GM19397 (cell line): ENCODE results near the gene KATNAL2.
"Not testable (repeated sequence)": the region's sequence is repeated elsewhere in the genome, so short reads cannot be mapped to it uniquely, and the experiment has no call there.

Source experiments
- ATAC-seq: cut with Tn5 transposase; IDR thresholded peaks from one replicate; pipeline ENCODE4 v1.9.1; 2021; ENCODE audit warnings: mild to moderate bottlenecking, moderate library complexity; ENCODE audit not compliant: unreplicated experiment

The KATNAL2 gene

DNA sequence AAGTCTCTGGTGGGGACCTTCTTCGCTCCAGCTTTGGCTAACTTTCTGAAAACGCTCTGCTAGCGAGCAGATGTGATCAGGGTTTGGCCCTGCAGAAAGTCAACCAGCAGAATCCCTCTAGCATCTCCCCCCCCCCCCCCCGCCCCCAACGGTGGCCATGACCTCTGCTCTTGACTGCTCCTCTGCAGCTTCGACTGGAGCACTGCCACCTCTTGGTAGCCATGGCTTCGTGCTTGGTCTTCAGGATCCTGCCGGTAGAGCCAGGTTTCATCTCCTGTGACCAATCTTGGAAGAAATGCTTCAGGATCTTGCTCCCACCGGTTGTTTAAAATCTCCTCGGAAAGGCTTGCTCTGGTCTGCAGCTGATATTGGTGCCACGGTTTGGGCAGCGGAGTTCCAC lies 113.5 kb downstream of the KATNAL2 start:
- not testable (repeated sequence) for ATAC-seq

DNA sequence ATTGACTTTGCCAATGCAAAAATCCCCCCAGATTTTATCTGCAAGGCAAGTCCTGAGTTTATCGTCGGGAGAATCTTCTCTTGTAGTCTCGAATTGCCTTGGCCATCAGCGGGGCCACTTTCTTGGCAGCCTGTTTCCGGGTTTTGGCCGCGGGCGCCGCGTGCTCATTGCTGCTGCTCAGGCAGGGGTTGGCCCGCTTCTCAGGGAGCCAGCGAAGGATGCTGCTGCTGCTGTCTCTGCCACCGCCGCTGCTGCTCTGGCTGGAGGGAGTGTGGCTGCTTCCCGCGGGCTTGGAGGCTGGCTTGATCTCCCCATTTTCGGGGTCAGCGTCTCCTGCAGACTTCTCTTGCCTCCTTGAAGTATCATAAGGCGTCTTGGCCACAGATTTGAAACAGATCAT lies 115.5 kb downstream of the KATNAL2 start:
- ATAC-seq = no peak

DNA sequence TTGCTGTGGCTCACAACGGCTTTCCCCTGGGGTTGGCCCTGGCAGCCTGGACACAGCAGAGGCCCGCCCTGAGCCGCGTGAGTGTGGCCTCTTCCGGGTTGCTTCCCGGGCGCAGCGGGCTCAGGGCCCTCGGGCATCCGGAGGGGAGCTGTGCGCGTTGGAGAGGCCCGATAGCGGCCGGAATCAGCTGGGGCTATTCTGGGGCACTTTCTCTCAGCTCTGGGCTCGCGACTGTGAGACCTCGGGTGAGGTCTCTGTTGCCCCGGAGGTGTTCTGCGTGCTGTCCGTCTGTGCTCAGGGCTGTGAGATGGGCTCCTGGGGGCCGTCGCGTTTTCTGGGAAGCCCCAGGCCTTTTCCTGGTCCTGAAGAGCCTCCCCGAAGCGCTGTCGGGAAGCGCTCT lies 117.2 kb downstream of the KATNAL2 start:
- not testable (repeated sequence) for ATAC-seq

DNA sequence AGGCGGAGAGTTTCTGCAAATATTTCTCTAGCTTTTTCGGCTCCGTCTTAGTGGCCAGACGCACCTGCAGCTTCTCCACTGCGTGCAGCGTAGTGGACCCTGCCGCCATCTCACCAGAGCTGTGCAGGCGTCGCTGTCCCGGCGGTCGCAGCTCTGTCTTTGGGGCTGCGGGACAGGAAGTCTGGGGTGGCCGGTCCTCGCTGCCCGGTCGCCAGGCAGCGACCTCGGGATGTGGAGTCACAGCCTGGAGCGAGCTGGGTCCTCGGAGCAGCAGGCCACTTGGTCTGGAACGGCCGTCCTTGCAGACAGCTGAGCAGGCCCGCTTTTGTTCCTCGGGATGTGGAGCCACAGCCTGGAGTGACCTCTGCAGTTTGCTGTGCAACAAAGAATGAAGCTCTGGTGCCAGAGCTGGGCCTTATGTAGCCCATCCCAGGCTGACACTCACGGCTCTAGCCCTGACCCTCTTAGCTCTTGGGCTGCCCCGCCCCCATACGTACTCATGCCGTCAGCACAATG lies 117.8 kb downstream of the KATNAL2 start, which contains the start of gene ELOA2:
ELOA2 (minus strand) TSS at position 466 of the 516 bp plus-strand sequence; CDS start at position 109, 357 bp downstream.
- no peak for ATAC-seq

DNA sequence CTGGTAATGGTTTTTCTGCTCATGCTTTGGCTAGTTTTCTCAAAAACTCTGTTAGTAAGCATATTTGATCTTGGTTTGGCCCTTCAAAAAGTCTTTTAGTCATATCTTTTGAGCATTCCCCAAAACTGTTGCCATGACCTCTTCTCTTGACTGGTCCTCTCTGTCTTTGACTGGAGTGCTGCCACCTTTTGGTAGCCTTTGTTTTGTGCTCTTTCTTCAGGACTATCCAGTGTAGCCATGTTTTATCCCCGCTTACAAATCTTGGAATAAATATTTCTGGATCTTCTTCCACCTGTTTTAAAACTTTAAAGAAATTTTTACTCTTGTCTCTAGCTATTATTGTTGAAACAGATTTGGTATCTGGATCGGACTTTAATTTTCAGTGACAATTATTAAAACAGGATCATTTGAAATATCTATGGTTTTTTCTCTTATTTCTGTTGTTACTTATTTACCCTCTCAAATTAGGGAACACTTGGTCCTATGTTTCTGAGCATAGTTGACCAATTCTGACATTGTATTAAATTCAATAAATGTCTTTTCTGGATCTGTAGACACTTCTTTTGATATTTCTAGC lies 119.0 kb downstream of the KATNAL2 start:
- no peak for ATAC-seq

DNA sequence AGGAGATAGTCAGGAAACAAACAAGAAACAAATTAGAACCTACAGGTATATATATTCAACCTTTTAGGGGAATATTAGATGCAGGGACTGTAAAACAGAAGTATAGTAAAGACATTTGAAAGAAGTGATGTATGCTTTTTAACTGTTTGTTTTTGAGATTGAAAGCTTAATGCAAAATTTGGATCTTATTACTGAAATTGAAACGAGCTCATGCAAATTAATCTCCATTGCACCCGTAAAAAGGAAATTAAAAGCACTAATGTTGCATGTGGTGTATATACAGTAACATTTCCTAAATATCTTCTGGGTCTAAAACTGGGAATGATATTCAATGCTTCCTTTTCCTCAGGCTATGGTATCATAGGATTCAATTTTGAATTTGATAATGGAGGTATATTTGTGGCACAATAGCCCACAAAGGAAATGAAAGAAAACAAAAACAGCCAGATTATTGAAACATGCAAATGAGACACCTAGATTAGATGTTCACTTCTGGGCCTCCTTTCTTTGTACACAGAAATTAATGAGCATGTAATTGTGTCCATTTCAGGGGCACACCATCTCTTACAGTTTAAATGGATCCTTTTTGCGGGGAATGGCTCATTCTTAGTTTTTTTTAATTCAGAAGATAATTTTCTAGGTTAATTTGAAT lies 119.7 kb downstream of the KATNAL2 start:
- ATAC-seq = no peak

DNA sequence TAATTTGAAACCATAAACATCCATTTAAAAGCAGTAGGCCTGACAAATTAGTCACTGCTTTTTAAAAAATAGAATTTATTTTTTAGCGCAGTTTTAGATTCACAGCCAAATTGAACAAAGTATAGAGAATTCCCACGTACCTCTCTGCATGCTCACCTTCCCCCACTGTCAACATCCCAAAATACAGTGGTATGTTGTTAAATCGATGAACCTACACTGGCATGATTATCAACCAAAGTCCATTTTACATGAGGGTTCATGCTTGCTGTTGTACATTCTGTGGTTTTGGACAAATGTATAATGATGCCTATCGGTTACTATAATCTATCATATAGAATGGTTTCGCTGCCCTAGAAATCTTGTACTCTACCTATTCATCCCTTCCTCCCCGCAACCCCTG lies 123.6 kb downstream of the KATNAL2 start:
- no peak for ATAC-seq

DNA sequence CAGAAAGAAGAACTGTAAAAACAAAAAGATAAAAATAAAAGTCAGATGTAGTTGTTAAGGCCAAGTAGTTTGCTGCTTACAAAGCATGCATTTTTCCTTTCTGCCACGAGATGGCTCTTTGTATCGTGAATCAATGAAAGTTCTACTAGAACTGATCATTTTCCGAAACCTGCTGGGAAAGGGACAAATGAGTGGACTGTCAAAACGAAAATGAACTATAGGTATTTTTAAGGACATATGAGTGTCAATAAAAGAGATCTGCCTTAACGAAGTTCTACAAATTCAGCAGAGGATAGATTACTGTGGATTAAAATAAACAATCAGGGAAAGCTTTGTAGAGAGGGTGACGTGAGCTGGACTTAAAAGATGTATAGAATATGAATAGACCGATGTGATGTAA lies 133.1 kb downstream of the KATNAL2 start:
- no peak for ATAC-seq

DNA sequence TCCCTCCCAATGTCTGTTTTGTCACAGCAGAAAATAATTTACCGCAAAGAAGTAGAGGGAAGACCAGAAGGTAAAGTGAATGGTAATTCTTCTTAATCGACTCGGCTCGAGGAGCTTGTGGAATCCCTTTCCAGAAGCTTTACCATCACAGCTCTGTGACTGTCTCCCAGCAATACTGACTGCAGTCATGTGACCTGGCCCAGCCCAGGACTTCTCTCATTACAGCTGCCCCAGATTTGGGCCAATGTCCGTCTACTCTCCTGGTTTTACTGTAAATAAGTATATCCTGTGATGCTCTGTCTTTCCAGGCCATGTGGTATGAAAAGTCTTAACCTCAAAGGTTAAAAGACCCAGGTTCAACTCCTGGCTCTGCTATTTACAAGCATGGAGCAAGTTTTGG lies 137.0 kb downstream of the KATNAL2 start:
- ATAC-seq = no peak

DNA sequence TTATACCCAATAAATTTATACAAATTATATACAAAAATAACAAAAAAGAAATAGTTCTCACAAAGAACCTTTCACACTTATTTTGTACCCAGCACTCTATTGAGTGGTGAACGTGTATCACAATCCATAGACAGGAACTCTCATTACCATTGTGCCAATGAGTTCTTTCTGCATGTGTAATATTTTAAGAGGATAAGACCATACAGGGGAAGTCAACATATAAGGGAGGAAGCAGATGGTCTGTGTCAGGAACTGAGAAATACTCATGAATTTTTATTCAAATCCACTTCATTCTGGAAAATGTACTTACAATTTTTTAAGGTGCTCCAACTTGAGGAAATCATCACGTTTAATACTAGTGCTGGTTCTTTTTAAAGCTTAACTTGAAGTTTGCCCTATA lies 145.1 kb downstream of the KATNAL2 start:
- ATAC-seq = no peak

DNA sequence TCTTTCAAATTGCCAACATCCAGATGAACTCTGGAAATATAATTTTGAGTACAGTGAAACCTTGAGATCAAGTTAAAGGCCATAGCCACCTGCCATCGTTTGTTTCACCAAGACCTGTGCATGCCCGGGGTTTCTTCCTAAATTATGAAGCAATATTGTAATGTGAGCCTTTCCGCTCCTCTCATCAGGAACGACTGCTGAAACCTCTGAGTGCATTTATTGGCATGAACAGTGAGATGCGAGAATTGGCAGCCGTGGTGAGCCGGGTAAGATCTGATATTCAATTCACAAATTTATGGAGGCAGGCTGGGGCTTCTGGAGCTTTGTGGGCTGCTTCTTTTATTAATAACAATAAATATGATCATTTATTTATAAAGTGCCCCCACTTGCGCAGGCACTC lies 145.7 kb downstream of the KATNAL2 start:
- no peak for ATAC-seq

DNA sequence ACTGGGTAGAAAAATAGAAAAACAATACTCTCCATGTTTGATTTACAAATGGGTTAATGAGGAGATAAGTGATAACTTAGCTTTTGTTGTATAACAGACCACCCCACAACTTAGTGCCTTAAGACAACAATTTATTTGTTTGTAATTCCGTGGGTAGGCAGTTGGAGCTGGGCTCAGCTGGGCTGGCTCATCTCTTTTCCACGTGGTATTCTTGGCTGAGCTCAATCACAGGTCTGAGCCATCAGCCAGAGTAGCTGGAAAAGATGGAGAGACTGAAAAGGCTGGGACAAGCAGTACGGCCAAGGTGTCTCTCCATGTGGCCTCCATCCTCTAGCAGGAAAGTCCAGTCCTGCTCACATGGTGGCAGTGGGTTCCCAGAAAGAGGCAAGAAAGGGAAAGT lies 150.2 kb downstream of the KATNAL2 start:
- ATAC-seq = no peak

DNA sequence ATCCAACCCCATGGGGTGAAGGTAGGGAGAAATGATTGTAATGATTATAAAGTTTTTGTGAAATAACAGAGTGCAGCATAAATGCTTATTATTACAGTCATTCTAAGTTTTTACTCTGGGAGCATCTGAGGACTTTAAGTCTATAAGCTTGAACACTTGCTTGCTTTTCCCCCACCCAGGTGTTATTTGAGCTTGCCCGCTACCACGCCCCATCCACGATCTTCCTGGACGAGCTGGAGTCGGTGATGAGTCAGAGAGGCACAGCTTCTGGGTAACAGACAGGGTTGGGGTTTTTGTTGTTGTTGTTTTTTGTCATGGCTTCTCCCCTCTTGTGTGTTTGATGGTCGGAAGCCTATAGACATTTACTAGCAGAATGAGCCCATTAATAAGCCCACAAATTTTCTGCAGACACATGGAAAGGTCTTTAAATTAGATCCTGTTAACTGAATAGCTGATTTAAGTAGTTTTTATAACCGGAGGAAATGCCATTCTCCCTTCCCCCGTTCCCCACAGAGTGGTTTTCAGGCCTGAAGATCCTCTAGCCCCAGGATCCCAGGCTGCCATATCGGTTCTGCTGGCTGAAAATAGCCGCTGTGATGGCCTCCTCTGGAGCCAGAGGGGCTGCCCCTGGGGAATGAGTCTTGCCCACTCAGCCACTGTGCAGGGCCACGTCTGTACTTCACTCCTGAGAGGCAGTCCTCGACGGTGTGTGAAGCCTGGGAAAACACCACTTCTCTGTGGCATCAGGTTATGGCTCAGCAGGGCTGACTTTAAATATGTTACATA lies 157.9 kb downstream of the KATNAL2 start:
- ATAC-seq = no peak

DNA sequence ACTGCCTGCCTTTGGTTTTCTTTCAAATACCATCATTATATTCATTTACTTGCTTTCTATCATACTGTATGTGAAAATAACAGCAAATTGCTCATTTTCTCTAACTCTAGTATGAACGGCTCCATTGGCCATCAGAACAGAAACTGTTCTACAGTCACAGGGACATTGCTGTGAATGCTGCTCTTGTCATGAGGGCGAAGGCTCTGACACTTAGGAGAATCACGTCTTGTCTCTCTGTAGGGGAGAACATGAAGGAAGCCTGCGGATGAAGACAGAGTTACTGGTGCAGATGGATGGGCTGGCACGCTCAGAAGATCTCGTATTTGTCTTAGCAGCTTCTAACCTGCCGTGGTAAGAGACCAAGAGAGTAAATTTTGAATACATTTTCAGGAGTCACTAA lies 159.7 kb downstream of the KATNAL2 start:
- ATAC-seq = no peak

DNA sequence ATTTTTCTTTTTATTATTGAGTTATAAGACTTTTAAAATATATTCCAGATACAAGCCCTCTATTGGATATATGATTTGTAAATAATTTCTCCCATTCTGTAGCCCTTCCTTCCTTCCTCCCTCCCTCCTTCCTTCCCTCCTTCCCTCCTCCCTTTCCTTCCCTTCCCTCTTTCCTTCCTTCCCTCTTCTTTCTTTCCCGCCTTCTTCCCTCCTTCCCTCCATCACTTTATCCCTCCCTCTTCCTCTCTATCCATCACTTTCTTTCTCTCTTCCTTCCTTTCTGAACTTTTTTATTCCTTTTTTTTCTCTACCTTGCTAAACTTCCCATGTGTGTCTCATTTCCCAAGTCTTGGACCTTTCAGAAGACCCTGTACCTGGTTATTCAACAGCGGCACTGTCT lies 163.5 kb downstream of the KATNAL2 start:
- no peak for ATAC-seq

DNA sequence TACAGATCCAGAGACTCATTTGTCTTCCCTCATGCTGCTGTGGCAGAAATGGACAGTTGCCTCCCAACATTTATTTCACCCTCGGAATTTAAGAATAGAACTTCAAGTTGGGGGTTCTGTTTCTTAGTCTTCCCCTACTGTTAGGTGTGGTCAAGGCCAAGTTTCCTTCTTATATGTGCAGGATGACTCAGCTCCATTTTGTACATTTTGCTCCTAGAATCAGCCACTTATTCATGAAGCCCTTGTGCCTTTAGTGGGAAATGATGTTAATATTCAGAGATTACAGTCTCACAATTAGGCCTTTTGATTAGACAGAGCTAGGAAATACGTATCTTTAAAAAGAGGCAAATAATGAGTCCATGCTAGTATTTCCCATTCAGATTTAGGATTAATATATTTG lies 164.2 kb downstream of the KATNAL2 start:
- no peak for ATAC-seq

DNA sequence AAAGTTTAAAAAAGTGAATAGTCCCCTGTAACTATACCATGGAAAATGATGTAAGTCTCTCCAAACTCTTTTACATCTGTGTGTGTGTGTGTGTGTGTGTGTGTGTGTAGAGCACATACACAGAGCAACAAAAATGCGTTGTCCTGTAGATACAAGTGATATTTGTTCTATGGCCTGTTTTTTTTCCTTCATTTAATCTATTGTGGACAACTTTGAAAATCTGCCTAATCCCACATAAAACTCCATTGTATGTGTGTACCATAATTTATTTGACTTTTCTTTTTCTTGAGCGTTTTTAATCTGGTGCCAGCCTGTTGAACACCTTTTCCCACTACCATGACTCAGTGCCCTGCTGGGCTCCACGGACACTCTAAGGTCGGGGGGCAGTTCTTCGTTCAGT lies 170.3 kb downstream of the KATNAL2 start:
- no peak for ATAC-seq

DNA sequence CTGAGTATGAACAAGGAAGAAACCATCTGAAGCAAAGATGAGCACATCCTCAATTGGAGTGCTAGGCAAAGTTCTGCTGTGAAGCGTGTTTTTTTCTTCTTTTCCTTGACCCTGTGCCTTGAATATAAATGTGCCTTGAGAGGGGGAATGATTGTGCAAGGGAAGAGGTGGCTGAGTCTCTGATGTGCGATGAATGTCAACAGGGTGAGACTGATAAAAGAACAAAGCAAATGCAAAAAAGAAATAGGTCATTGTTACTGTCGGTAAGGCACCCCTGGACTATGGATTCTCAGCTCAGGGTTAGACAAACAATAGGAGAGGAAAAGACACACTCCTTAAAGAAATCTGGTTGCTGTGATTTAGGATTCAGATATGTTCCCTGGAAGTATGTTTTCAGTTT lies 178.4 kb downstream of the KATNAL2 start:
- ATAC-seq = no peak

DNA sequence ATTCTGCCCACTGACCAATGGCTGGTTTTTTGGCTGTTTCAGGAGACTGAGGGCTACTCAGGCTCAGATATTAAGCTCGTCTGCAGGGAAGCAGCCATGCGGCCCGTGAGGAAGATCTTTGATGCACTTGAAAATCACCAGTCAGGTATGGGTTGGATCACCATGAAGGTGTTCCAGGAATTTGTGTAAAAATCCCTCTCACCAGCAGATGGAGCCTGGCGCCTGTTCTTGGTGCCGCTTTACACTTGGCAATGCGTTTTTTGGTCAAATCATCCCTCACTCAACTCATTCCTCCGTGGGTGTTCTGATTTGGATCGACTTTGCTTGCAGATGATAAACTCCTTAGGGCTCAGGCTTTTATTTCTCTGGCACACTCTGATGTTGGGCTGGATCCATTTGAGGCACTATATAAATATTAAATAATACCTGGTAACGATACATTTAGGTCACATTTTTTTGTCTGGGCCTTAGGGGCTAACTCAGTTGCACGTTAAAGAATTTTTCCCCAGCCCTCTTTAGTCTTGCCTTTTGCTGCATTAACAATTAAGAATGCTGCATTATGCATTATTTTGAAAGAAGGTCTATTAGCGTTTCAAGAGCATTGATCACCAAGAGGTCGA lies 182.9 kb downstream of the KATNAL2 start:
- peak; percentile 63 for ATAC-seq

DNA sequence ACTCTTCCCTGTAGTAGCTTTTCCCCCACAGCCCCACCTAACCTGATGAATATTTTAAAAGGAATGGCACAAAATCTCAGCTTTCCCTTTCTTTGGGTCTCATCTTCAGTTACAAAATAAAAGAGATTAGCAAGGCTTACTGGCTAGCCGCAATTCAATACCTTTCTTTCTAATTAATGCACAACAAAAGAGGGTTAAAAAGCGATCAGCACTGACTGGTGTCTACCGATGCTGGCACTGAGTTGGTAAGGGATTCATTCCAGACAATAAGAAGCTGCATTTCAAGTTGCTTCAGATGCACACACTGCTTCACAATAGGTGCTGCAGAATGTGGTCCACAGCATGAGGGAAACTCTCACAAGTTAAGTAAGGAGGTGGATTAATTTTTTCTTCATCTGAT lies 191.0 kb downstream of the KATNAL2 start:
- no peak for ATAC-seq

DNA sequence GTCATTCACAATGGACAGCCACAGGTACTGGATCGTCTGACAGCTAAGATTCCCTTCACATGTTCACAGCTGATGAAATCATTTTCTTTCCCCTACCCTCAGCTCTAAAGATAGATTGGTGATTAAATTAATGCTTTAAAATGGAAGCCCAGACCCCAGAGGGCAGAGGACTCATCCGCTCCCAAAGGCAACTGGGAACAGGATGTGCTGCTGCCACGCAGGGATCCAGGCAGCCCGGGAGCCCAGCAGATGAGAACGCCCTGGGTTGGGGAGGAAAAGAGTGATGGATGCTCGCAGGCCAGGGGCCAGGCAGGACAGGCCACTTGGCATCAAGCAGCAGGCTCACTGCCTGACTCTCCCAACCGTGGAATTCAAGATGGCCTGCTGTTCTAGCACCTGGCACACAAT lies 191.6 kb downstream of the KATNAL2 start:
- ATAC-seq = no peak
